ENCODE results near the gene STOML1.
"Not testable (repeated sequence)": the region's sequence is repeated elsewhere in the genome, so short reads cannot be mapped to it uniquely, and the experiment has no call there.

STOML1 gene

DNA sequence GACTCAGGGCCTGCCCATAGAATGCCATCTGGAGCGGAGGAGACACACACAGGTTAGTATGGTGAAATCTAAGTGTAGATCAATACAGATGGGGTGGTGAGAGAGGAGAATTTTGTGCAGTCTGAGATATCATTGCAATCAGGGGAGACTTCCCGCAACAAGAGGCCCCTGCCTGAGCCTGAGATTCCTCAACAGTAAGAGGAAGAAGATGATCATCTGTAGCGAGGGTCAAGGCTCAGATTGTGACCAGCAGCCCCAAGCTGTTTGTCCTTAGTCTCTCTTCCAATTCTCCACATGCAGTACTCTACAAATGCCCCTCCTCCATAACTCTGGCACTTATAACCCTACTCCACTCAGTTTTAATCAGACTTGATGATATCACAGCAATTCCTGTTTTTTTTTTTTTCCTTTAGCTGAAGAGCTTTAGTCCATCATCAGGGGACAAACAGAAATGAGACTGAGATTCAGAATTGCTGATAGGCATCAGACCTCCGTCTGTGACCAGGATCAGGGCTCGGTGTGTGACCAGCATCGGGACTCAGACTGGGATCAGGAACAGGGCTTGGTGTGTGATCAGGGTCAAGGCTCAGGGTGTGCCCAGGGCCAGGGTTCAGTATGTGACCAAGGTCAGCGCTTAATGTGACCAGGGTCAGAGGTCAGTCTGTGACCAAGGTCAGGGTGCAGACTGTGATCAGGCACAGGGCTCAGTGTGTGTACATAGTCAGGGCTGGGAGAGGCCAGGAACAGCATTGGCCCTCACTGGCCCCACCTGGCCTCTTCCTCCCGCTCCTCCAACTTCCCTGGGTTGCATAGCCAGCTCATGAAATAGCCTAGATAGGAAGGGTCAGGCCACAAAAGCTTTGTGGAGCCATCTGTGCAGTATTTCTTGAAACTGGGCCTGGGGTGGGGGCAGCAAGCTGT lies 51.8 kb downstream of the STOML1 start:
- peak; percentile 71 for DNase-seq (ENCODE audit: low spot score)
- Histone ChIP-seq H3K4me3 (peak overlapping the region; percentile 31), H3K27ac (peak overlapping the region; percentile 90 to 94)
- no peak for TF ChIP-seq CTCF (IDR thresholded peaks at IDR 0.05)

DNA sequence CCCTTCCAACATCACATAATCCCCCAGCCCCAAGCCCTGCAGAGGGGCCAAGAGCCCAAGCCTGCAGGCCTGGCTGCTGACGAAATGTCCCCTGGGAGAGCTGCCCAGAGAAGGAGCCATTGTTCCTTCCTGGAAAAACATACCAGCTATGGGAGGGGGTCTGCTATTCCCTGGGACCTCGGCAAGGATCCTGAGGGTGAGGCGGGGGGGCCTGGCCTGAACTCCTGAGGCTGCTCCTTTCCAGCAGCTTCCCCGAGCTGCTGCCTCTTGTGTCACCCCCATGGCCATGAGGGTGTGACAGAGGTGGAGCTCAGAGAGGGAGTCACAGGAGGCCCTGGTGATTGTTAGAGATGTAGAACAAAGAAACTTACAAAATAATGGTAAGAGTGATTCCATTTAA lies 53.0 kb downstream of the STOML1 start:
- peak overlapping the region; percentile 49 to 94 for H3K27ac ChIP-seq
- TF ChIP-seq CTCF (IDR thresholded peaks at IDR 0.05) = no peak
- DNase-seq (ENCODE audit: low spot score) = peak; percentile 53

DNA sequence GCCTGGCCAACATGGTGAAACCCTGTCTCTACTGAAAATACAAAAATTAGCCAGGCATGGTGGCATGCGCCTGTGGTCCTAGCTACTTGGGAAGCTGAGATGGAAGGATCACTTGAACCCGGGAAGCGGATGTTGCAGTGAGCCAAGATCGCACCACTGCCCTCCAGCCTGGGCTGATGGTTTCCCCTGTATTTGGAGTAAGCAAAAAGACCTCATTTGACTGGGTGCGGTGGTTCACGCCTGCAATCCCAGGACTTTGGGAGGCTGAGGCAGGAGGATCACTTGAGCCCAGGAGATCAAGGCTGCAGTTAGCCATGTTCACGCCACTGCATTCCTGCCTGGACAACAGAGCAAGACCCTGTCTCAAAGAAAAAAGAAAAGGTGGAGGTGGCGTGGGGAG lies 53.6 kb downstream of the STOML1 start:
- H3K27ac ChIP-seq = peak overlapping the region in 1 of 2 donors; percentile 94
- DNase-seq (ENCODE audit: low spot score) = peak; percentile 53
- H3K4me3 ChIP-seq = not testable (repeated sequence)

More for the DNA sequence above, 53.0 kb downstream of the STOML1 start:
- no peak overlapping the region for H3K4me3 ChIP-seq

- no peak overlapping the region for H3K4me3 ChIP-seq
- H3K27ac ChIP-seq = no peak overlapping the region
- no peak for DNase-seq (ENCODE audit: low spot score)
- TF ChIP-seq CTCF (IDR thresholded peaks at IDR 0.05) = no peak
These were observed 54.4 kb downstream of the STOML1 start for GRCh38 chr15:73937726-73938125.

DNA sequence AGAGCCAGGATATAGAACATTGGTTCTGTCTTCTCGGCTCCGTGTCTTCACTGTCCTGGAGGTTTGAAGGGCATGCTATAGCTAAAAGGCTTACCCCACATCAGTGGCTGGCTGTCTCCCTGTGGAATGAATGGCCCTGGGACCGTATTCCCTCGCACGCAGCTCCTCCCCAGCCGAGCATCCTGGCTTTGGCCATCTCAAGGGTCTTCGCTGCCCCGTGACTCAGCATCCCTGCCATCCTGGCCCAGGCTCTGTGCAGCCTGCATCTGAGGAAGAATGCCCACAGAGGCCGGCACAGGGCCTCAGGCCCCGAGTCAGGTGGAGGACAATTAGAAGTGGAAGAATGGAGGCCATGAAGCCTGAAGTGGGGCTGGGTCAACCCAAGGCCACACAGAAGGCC lies 54.8 kb downstream of the STOML1 start:
- no peak for DNase-seq (ENCODE audit: low spot score)
- Histone ChIP-seq H3K4me3 (no peak overlapping the region), H3K27ac (peak overlapping the region in 1 of 2 donors; percentile 74)
- TF ChIP-seq CTCF (IDR thresholded peaks at IDR 0.05) = no peak

DNA sequence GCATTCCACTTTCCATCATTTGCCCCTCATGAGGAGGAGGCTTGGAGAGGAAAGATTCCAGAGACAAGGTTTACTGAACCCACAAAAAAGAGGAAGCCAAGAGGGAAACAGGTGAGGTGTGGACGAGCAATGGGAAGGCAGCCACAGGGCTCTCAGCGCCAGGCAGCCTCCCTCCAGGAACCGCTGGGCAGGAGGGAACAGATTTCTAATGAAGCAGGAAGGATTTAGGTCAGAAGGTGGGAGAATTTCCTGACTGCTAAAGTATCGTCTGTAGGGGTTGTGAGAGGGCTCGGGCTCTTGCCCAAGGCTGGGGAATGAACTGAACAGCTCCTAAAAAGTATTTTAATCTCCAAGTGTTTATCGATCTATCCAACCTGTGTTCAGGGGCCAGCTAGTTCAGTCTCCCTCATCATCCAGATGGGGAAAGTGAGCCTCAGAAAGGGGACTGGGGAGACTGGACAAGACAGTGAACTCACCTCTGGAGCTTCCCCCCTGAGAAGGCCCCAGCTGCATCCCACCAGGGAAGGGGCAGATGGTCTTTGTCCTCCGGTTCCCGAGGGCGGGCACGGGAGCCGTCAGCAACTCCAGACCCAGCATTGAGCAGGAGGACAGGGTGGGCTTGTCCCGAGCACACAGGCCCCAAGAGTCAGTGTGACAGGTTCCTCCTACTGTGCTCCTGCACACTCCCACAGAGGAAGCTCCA lies 55.4 kb downstream of the STOML1 start:
- Histone ChIP-seq H3K27ac (peak overlapping the region in 1 of 2 donors; percentile 74), H3K4me3 (no peak overlapping the region)
- no peak for DNase-seq (ENCODE audit: low spot score)
- TF ChIP-seq CTCF (IDR thresholded peaks at IDR 0.05) = no peak

GRCh38 chr15:73936181-73936580 lies 55.9 kb downstream of the STOML1 start:
- peak overlapping the region in 1 of 2 donors; percentile 74 for H3K27ac ChIP-seq
- TF ChIP-seq CTCF (IDR thresholded peaks at IDR 0.05) = no peak
- no peak overlapping the region for H3K4me3 ChIP-seq
- DNase-seq (ENCODE audit: low spot score) = no peak
